Neural cell (in vitro differentiated cells): Measurements from ENCODE around the gene OR10G6. TPM values are rescaled to one million over a fixed set of nuclear protein-coding genes. Genes with fewer than 3 reads are reported as not detected.

Experiments
- H2AFZ ChIP-seq: fragments of 200-600, 300-800 bp; sonication (generic), shearing (Covaris generic); 2 replicates; pipeline ENCODE4 v1.6.0; 2014; ENCODE audit warnings: low read depth, mild to moderate bottlenecking, antibody characterized with exemption, low read length, moderate library complexity
- H3F3A ChIP-seq: fragments of 200-600 bp; shearing (Covaris generic); 2 replicates; pipeline ENCODE4 v1.6.1; 2016; ENCODE audit warnings: mild to moderate bottlenecking, moderate library complexity, mixed read lengths, antibody characterized with exemption, low read length; ENCODE audit not compliant: insufficient read depth, poor library complexity, severe bottlenecking
- H3K27ac ChIP-seq: fragments of 200-600, 300-800 bp; sonication (generic), shearing (Covaris generic); 2 replicates; pipeline ENCODE4 v1.5.1; 2014; ENCODE audit warnings: mild to moderate bottlenecking, low read length, moderate library complexity
- H3K27me3 ChIP-seq: fragments of 300-800, 200-600 bp; sonication (generic), shearing (Covaris generic); 2 replicates; pipeline ENCODE4 v1.6.0; 2014; ENCODE audit warnings: mild to moderate bottlenecking, low read depth, low read length, moderate library complexity; ENCODE audit not compliant: insufficient read depth
- H3K36me3 ChIP-seq: fragments of 300-800, 200-600 bp; sonication (generic), shearing (Covaris generic); 2 replicates; pipeline ENCODE4 v1.5.1; 2014; ENCODE audit warnings: mild to moderate bottlenecking, antibody characterized with exemption, low read length, moderate library complexity; ENCODE audit not compliant: insufficient read depth
- H3K4me2 ChIP-seq: fragments of 300-800, 200-600 bp; sonication (generic), shearing (Covaris generic); 2 replicates; pipeline ENCODE4 v1.6.0; 2014; ENCODE audit warnings: mild to moderate bottlenecking, low read length
- H3K4me3 ChIP-seq: fragments of 300-800, 200-600 bp; sonication (generic), shearing (Covaris generic); 2 replicates; pipeline ENCODE4 v1.5.1; 2014; ENCODE audit warnings: mild to moderate bottlenecking, low read length, moderate library complexity
- H3K79me2 ChIP-seq: fragments of 200-600 bp; shearing (Covaris generic); replicated peaks from 2 replicates; pipeline ENCODE4 v1.6.0; 2014; ENCODE audit warnings: mild to moderate bottlenecking, low read length, moderate library complexity; ENCODE audit not compliant: insufficient read depth
- H3K9ac ChIP-seq: fragments of 300-800, 200-600 bp; sonication (generic), shearing (Covaris generic); 2 replicates; pipeline ENCODE4 v1.6.1; 2016; ENCODE audit warnings: mild to moderate bottlenecking, low read length, mixed read lengths
- H3K9me2 ChIP-seq: fragments of 200-600 bp; shearing (Covaris generic); 2 replicates; pipeline ENCODE4 v1.6.1; 2016; ENCODE audit warnings: mild to moderate bottlenecking, low read length, mixed read lengths; ENCODE audit not compliant: insufficient read depth
- H3K9me3 ChIP-seq: fragments of 200-600, 300-800 bp; sonication (generic), shearing (Covaris generic); 2 replicates; pipeline ENCODE4 v1.6.1; 2016; ENCODE audit warnings: mild to moderate bottlenecking, mixed run types, low read length, moderate library complexity, mixed read lengths
- H4K20me1 ChIP-seq: fragments of 200-600 bp; shearing (Covaris generic); 2 replicates; pipeline ENCODE4 v1.6.1; 2016; ENCODE audit warnings: mild to moderate bottlenecking, mixed run types; ENCODE audit not compliant: insufficient read depth
- EP300 ChIP-seq: fragments of 450-650 bp; conservative IDR thresholded peaks from 2 replicates; pipeline ENCODE4 v1.6.1; 2014; ENCODE audit warnings: antibody characterized with exemption, mild to moderate bottlenecking, moderate library complexity; ENCODE audit not compliant: poor library complexity, severe bottlenecking
- EZH2 ChIP-seq: fragments of 200-600, 300-800 bp; shearing (Covaris generic), sonication (generic); IDR thresholded peaks from 2 replicates; pipeline ENCODE4 v1.6.1; 2014; ENCODE audit warnings: antibody characterized with exemption, low read length, borderline replicate concordance, mild to moderate bottlenecking; ENCODE audit not compliant: insufficient read depth, poor library complexity, severe bottlenecking
- MXI1 ChIP-seq: fragments of 450-650 bp; conservative IDR thresholded peaks from 2 replicates; pipeline ENCODE4 v1.6.1; 2014; ENCODE audit warnings: antibody characterized with exemption, mild to moderate bottlenecking; ENCODE audit not compliant: poor library complexity, severe bottlenecking
- POLR2AphosphoS5 ChIP-seq: IDR thresholded peaks from 2 replicates; pipeline ENCODE4 v1.6.1; 2012
- RAD21 ChIP-seq: fragments of 450-650 bp; conservative IDR thresholded peaks from 2 replicates; pipeline ENCODE4 v1.6.1; 2014; ENCODE audit warnings: antibody characterized with exemption, mild to moderate bottlenecking, moderate library complexity
- SMC3 ChIP-seq: fragments of 450-650 bp; conservative IDR thresholded peaks from 2 replicates; pipeline ENCODE4 v1.6.1; 2014; ENCODE audit warnings: antibody characterized with exemption, mild to moderate bottlenecking, moderate library complexity; ENCODE audit not compliant: poor library complexity
- TAF1 ChIP-seq: IDR thresholded peaks from 2 replicates; pipeline ENCODE4 v1.6.1; 2012; ENCODE audit warnings: low read depth
- polyA plus RNA-seq: library from polyadenylated mRNA; depleted of rRNA; stranded (reverse); fragments of >200 nt; gene quantifications from 2 replicates; pipeline ENCODE4 v1.2.3, GENCODE V29; 2014
- TF ChIP-seq, protein P1 (sequence below): IDR thresholded peaks from 2 replicates; pipeline ENCODE4 v1.6.1; 2012; ENCODE audit warnings: borderline replicate concordance
- TF ChIP-seq, protein P2 (sequence below): fragments of 450-650 bp; IDR thresholded peaks from 2 replicates; pipeline ENCODE4 v1.5.1; 2014; ENCODE audit warnings: antibody characterized with exemption, mild to moderate bottlenecking, moderate library complexity; ENCODE audit not compliant: poor library complexity, severe bottlenecking

Gene OR10G6
- polyA plus RNA-seq, 1 donor from 2014 or later = not detected

- Histone ChIP-seq H3K27ac (no peak overlapping the region), H2AFZ (no peak overlapping the region), H3K9me3 (no peaks in the 10 kb centered on the region), H3K9ac (no peak overlapping the region), H3K4me3 (no peak overlapping the region), H3K4me2 (no peak overlapping the region), H3K36me3 (no peaks in the 10 kb centered on the region), H4K20me1 (no peaks in the 10 kb centered on the region), H3K79me2 (no peaks in the 10 kb centered on the region), H3F3A (no peaks in the 10 kb centered on the region), H3K27me3 (no peaks in the 10 kb centered on the region), H3K9me2 (no peaks in the 10 kb centered on the region)
- TF ChIP-seq, protein P1, sequence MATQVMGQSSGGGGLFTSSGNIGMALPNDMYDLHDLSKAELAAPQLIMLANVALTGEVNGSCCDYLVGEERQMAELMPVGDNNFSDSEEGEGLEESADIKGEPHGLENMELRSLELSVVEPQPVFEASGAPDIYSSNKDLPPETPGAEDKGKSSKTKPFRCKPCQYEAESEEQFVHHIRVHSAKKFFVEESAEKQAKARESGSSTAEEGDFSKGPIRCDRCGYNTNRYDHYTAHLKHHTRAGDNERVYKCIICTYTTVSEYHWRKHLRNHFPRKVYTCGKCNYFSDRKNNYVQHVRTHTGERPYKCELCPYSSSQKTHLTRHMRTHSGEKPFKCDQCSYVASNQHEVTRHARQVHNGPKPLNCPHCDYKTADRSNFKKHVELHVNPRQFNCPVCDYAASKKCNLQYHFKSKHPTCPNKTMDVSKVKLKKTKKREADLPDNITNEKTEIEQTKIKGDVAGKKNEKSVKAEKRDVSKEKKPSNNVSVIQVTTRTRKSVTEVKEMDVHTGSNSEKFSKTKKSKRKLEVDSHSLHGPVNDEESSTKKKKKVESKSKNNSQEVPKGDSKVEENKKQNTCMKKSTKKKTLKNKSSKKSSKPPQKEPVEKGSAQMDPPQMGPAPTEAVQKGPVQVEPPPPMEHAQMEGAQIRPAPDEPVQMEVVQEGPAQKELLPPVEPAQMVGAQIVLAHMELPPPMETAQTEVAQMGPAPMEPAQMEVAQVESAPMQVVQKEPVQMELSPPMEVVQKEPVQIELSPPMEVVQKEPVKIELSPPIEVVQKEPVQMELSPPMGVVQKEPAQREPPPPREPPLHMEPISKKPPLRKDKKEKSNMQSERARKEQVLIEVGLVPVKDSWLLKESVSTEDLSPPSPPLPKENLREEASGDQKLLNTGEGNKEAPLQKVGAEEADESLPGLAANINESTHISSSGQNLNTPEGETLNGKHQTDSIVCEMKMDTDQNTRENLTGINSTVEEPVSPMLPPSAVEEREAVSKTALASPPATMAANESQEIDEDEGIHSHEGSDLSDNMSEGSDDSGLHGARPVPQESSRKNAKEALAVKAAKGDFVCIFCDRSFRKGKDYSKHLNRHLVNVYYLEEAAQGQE = no peak
- no peak for TF ChIP-seq TAF1
Observed at GRCh38 chr11:123976770-123977560, 18.0 kb downstream of the OR10G6 start.

DNA sequence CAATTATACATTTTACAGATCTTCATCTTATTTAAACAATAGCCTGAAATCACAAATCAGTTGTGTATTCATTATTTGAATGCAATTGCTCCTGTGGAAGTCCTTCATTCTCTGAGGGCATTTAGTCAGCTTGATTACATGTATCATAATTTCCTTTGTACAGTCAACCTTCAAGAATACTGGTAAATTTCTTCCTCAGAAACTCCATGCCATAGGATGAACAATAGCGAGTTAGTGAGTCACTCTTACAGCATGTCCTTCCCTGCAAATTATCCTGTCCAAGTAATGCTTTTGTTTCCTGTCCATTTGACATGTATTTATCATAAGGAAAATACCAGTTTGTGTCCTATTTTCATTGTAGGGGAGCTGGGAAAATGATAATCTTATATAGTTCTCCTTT, 21.1 kb downstream of the OR10G6 start:
- H3K27ac ChIP-seq = no peak overlapping the region
- H3K4me3 ChIP-seq = no peak overlapping the region
- TF ChIP-seq, protein P2, sequence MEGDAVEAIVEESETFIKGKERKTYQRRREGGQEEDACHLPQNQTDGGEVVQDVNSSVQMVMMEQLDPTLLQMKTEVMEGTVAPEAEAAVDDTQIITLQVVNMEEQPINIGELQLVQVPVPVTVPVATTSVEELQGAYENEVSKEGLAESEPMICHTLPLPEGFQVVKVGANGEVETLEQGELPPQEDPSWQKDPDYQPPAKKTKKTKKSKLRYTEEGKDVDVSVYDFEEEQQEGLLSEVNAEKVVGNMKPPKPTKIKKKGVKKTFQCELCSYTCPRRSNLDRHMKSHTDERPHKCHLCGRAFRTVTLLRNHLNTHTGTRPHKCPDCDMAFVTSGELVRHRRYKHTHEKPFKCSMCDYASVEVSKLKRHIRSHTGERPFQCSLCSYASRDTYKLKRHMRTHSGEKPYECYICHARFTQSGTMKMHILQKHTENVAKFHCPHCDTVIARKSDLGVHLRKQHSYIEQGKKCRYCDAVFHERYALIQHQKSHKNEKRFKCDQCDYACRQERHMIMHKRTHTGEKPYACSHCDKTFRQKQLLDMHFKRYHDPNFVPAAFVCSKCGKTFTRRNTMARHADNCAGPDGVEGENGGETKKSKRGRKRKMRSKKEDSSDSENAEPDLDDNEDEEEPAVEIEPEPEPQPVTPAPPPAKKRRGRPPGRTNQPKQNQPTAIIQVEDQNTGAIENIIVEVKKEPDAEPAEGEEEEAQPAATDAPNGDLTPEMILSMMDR = no peak
- no peak for TF ChIP-seq EP300
- no peak for TF ChIP-seq TAF1
- no peak for TF ChIP-seq SMC3
- TF ChIP-seq MXI1 = no peak
- no peak for TF ChIP-seq POLR2AphosphoS5
- TF ChIP-seq EZH2 = no peak
- TF ChIP-seq, protein P1 = no peak
- no peak for TF ChIP-seq RAD21
- H3K36me3 ChIP-seq = no peaks in the 10 kb centered on the region
- H3K4me2 ChIP-seq = no peak overlapping the region
- no peak overlapping the region for H2AFZ ChIP-seq
- H3F3A ChIP-seq = no peaks in the 10 kb centered on the region
- no peaks in the 10 kb centered on the region for H3K9me3 ChIP-seq
- no peaks in the 10 kb centered on the region for H3K79me2 ChIP-seq
- H4K20me1 ChIP-seq = no peaks in the 10 kb centered on the region
- no peaks in the 10 kb centered on the region for H3K27me3 ChIP-seq
- H3K9ac ChIP-seq = no peak overlapping the region
- no peaks in the 10 kb centered on the region for H3K9me2 ChIP-seq
